Lower leg skin (tissue), 3 donors: ENCODE data around the gene NINJ2.
"Not testable (repeated sequence)": the region's sequence is repeated elsewhere in the genome, so short reads cannot be mapped to it uniquely, and the experiment has no call there.

Experiments used
- POLR2A ChIP-seq, 2 donors: fragments of 450-650 bp; IDR thresholded peaks; one replicate each; pipeline ENCODE4 v1.6.1; 2016 to 2017; ENCODE audit warnings: antibody characterized with exemption in 2 of 2, mild to moderate bottlenecking in 1 of 2, moderate library complexity in 1 of 2
- TF ChIP-seq, protein P1 (sequence below), 3 donors: fragments of 450-650 bp; IDR thresholded peaks; one replicate each; pipeline ENCODE4 v1.5.1; 2016; ENCODE audit warnings: antibody characterized with exemption in 3 of 3, mild to moderate bottlenecking in 3 of 3, moderate library complexity in 2 of 3

DNA sequence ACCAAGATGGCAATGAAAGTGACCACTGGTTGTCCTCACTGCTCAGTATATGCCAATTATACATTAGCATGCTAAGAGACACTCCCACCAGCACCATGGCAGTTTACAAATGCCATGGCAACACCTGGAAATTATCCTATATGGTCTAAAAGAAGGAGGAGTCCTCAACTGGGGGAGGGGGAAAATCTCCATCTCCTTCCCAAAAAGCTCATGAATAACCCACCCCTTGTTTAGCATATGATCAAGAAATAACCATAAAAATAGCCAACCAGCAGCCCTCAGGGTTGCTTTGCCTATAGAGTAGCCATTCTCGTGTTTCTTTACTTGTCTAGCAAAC, 34.5 kb downstream of the NINJ2 start:
- TF ChIP-seq, protein P1, sequence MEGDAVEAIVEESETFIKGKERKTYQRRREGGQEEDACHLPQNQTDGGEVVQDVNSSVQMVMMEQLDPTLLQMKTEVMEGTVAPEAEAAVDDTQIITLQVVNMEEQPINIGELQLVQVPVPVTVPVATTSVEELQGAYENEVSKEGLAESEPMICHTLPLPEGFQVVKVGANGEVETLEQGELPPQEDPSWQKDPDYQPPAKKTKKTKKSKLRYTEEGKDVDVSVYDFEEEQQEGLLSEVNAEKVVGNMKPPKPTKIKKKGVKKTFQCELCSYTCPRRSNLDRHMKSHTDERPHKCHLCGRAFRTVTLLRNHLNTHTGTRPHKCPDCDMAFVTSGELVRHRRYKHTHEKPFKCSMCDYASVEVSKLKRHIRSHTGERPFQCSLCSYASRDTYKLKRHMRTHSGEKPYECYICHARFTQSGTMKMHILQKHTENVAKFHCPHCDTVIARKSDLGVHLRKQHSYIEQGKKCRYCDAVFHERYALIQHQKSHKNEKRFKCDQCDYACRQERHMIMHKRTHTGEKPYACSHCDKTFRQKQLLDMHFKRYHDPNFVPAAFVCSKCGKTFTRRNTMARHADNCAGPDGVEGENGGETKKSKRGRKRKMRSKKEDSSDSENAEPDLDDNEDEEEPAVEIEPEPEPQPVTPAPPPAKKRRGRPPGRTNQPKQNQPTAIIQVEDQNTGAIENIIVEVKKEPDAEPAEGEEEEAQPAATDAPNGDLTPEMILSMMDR (IDR thresholded peaks at IDR 0.05) = not testable (repeated sequence)
- TF ChIP-seq POLR2A (IDR thresholded peaks at IDR 0.05) = not testable (repeated sequence)
